Measurements from ENCODE around the gene C11orf54.
"Not testable (repeated sequence)": the region's sequence is repeated elsewhere in the genome, so short reads cannot be mapped to it uniquely, and the experiment has no call there.

Gene C11orf54

GRCh38 chr11:93767018-93767417, 25.5 kb downstream of the C11orf54 start:
- no peak for DNase-seq

- no peak for DNase-seq
Observed at GRCh38 chr11:93770160-93770559, 28.7 kb downstream of the C11orf54 start.

GRCh38 chr11:93772123-93772522, 30.7 kb downstream of the C11orf54 start:
- DNase-seq: no peak

- no peak for DNase-seq
Observed at GRCh38 chr11:93773045-93773477, 31.6 kb downstream of the C11orf54 start.

- DNase-seq: no peak
Observed at GRCh38 chr11:93773601-93774200, 32.2 kb downstream of the C11orf54 start.

- not testable (repeated sequence) for DNase-seq
Observed at GRCh38 chr11:93774560-93774959, 33.1 kb downstream of the C11orf54 start.

GRCh38 chr11:93775289-93775688, 33.8 kb downstream of the C11orf54 start:
- DNase-seq: no peak

- DNase-seq: no peak
Observed at GRCh38 chr11:93783362-93783761, 41.9 kb downstream of the C11orf54 start.

- no peak for DNase-seq
Observed at GRCh38 chr11:93783765-93784144, 42.3 kb downstream of the C11orf54 start.

GRCh38 chr11:93784145-93784934, 42.9 kb downstream of the C11orf54 start, which contains the start of gene MED17:
Gene MED17 (plus strand): TSS chr11:93784282. CDS start chr11:93784514, 232 bp downstream.
- DNase-seq: peak; percentile 94

GRCh38 chr11:93784935-93785360, 43.5 kb downstream of the C11orf54 start:
- no peak for DNase-seq

- no peak for DNase-seq
Observed at GRCh38 chr11:93791493-93791892, 50.0 kb downstream of the C11orf54 start.

GRCh38 chr11:93796441-93797231, 55.2 kb downstream of the C11orf54 start:
- no peak for DNase-seq

- DNase-seq: no peak
Observed at GRCh38 chr11:93801366-93801765, 59.9 kb downstream of the C11orf54 start.

GRCh38 chr11:93804879-93805278, 63.4 kb downstream of the C11orf54 start:
- no peak for DNase-seq

GRCh38 chr11:93807980-93808379, 66.5 kb downstream of the C11orf54 start:
- DNase-seq: no peak

GRCh38 chr11:93813974-93814373, 72.5 kb downstream of the C11orf54 start:
- no peak for DNase-seq

Data from left hindlimb (tissue), 1 donor.